GM10248 (cell line): ENCODE measurements around the gene NBPF12.
"Not testable (repeated sequence)": the region's sequence is repeated elsewhere in the genome, so short reads cannot be mapped to it uniquely, and the experiment has no call there.

Source experiments
- CTCF ChIA-PET: fragments of 300-600 bp; sonication (Branson Sonifier 250); formaldehyde crosslinking; extraction: SDS; loops from one replicate; lab custom pipeline; 2021; ENCODE audit warnings: antibody characterized with exemption; lab: Yijun Ruan, JAX
- POLR2A ChIA-PET: fragments of 350-650 bp; sonication (Branson Sonifier 250); formaldehyde crosslinking; extraction: SDS; loops from one replicate; lab custom pipeline; 2020; ENCODE audit warnings: antibody characterized with exemption; lab: Yijun Ruan, JAX
- DNase-seq: peaks from one replicate; pipeline ENCODE4 v3.0.0; 2012; ENCODE audit errors: extremely low spot score
- TF ChIP-seq, protein P1 (sequence below): IDR thresholded peaks from 2 replicates; pipeline ENCODE4 v1.5.1; 2012; ENCODE audit warnings: mild to moderate bottlenecking, low read depth; ENCODE audit errors: extremely low read depth, missing control alignments, control extremely low read depth

NBPF12 gene

DNA sequence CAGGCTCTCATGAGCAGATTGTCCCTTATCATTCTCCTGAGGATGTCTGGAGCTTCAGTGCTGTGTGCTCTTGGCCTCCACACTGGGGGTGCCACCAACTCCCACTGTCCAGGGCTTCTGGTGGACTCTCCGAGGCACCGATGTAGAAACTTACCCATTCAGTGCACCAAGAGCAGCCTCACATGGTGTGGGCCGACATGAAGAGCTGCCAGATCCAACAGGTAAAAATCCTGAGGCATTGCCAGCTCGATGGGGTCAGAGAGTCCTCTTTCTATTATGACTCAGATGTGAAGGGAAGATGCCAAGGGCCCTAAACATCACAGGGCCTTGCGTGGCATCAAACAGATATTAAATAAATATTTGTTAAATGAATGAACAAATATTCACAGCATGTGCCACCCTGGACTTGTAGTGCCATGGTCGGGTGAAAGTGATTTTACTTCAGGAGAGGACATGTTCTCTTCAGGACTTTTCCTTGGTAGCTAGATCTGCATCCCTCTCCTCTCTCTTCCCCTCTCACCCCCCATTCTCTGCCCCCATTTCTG is 5.3 kb downstream of the NBPF12 start:
- CTCF ChIA-PET, DNase-seq: not testable (repeated sequence)
- POLR2A ChIA-PET = interaction anchor here (0.6 kb wide), 1 partner anchor 22 kb away, joined by 10 read pairs; no protein-coding TSS in a partner anchor

DNA sequence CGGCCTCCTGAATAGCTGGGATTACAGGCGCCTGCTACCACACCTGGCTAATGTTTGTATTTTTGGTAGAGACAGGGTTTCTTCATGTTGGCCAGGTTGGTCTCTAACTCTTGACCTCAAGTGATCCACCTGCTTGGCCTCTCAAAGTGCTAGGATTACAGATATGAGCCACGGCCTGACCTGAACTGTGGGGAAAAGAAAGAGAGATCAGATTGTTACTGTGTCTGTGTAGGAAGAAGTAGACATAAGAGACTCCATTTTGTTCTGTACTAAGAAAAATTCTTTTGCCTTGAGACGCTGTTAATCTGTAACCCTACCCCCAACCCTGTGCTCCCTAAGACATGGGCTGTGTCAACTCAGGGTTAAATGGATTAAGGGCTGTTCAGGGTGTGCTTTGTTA is 10.0 kb downstream of the NBPF12 start:
- POLR2A ChIA-PET, CTCF ChIA-PET, DNase-seq: not testable (repeated sequence)

DNA sequence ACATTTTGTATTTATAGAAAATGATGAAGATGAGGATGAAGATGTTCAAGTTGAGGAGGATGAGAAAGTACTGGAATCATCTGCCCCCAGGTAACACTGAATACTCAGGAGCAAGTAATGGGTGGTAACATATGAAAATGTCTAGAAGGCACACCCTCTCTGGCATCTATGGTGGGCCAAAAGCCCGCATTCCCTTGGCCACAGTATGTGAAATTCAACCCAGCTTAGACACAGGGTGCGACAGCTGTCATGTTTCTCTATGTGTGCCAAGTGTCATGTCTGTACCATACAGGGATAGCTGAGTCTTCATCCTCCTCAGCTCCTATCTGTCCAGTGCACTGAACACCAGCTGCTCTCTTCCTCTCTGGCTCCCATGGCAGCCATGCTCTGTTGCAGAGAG is 26.2 kb downstream of the NBPF12 start:
- DNase-seq, CTCF ChIA-PET, POLR2A ChIA-PET: not testable (repeated sequence)

DNA sequence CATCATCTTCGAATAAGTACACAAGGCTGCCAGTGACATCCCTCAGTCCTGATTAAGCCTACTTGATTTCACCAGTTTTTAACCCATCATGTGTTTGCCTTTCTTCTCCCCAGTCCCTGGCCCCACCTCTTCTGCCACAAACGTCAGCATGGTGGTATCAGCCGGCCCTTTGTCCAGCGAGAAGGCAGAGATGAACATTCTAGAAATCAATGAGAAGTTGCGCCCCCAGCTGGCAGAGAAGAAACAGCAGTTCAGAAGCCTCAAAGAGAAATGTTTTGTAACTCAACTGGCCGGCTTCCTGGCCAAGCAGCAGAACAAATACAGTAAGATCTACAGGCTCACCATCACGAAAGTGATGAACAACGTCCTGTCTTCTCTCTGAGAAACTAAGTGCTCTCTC is 28.2 kb downstream of the NBPF12 start:
- not testable (repeated sequence) for DNase-seq
- POLR2A ChIA-PET = interaction anchor here (0.7 kb wide), 1 partner anchor 23 kb away, joined by 10 read pairs; no protein-coding TSS in a partner anchor
- CTCF ChIA-PET = interaction anchor here (0.7 kb wide), 1 partner anchor 53 kb away, joined by 3 read pairs; no protein-coding TSS in a partner anchor

DNA sequence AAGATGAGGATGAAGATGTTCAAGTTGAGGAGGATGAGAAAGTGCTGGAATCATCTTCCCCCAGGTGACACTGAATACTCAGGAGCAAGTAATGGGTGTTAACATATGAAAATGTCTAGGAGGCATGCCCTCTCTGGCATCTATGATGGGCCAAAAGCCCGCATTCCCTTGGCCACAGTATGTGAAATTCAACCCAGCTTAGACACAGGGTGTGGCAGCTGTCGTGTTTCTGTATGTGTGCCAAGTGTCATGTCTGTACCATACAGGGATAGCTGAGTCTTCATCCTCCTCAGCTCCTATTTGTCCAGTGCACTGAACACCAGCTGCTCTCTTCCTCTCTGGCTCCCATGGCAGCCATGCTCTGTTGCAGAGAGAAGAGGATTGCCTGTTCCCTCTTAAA is 32.5 kb downstream of the NBPF12 start:
- POLR2A ChIA-PET, DNase-seq, CTCF ChIA-PET: not testable (repeated sequence)

DNA sequence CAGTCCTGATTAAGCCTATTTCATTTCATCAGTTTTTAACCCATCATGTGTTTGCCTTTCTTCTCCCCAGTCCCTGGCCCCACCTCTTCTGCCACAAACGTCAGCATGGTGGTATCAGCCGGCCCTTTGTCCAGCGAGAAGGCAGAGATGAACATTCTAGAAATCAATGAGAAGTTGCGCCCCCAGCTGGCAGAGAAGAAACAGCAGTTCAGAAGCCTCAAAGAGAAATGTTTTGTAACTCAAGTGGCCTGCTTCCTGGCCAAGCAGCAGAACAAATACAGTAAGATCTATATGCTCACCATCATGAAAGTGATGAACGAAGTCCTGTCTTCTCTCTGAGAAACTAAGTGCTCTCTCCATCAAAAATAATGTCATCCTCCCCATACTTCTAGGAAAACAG is 34.6 kb downstream of the NBPF12 start:
- CTCF ChIA-PET, POLR2A ChIA-PET: not testable (repeated sequence)

DNA sequence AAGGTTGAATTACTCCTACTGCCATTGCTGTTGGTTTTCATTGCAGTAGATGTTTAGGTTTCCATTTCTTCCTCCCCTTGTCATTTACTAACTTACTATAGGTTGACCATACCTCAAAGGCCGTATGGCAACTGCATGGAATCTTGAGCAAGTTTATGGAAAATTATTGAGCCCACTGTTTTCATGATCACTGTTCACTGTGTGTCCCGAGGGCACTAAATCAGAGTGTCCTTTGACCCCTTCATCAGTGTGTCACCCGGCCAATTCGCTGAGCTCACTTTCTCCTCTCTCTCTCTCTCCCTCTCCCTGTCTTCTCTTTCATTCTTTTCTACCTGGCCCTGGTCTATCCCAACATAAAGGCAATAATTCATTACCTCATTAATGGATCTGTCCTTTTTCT is 47.7 kb downstream of the NBPF12 start:
- DNase-seq, CTCF ChIA-PET, POLR2A ChIA-PET: not testable (repeated sequence)

More for the DNA sequence above, 34.6 kb downstream of the NBPF12 start:
- not testable (repeated sequence) for DNase-seq

DNA sequence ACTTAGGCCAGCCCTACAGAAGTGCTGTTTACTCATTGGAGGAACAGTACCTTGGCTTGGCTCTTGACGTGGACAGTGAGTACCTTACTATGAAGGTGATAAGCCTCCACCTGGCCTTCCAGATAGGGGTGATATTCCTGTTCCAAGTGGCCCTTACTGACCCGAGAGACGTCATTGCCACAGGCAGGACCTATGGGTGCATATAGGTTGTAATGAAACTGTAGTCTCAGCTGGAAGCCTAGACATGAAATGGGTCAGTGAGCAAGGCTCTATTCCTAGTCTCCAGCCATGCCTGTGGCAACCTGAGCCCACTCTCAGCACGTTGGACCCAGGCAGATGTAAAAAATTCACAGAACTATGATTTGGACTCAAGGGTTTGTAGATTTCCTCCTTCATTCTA is 48.3 kb downstream of the NBPF12 start:
- CTCF ChIA-PET, POLR2A ChIA-PET, DNase-seq: not testable (repeated sequence)

DNA sequence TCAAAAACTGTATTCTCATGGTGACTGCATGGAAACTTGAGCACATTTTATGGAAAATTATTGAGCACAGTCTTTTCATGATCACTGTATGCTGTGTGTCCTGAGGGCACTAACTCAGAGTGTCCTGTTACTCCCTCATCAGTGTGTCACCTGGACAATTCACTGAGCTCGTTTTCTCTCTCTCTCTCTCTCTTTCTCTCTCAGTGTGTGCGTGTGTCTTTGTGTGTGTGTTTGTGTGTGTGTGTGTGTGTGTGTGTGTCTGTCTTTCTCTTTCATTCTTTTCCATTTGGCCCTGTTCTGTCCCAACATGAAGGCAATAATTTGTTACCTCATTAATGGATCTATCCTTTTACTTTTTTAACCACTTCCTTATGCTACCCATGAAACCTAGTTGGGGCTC is 49.4 kb downstream of the NBPF12 start:
- DNase-seq, CTCF ChIA-PET, POLR2A ChIA-PET: not testable (repeated sequence)

DNA sequence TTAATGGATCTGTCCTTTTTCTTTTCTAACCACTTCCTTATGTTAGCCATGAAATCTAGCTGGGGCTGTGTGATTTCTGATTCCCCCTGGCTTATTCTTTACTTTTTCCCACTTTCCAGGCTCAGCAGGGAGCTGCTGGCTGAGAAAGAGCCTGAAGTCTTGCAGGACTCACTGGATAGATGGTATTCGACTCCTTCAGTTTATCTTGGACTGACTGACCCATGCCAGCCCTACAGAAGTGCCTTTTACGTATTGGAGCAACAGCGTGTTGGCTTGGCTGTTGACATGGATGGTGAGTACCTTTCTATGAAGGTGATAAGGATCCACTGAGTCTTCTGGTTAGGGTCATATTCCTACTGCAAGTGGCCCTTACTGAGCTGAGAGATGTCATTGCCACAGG is 51.3 kb downstream of the NBPF12 start:
- DNase-seq, POLR2A ChIA-PET, CTCF ChIA-PET: not testable (repeated sequence)

DNA sequence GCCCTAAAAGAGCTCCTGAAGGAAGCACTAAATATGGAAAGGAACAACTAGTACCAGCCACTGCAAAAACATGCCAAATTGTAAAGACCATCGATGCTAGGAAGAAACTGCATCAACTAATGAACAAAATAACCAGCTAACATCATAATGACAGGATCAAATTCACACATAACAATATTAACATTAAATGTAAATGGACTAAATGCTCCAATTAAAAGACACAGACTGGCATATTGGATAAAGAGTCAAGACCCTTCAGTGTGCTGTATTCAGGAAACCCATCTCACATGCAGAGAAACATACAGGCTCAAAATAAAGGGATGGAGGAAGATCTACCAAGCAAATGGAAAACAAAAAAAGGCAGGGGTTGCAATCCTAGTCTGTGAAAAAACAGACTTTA is 70.4 kb downstream of the NBPF12 start:
- CTCF ChIA-PET, POLR2A ChIA-PET, DNase-seq: not testable (repeated sequence)

DNA sequence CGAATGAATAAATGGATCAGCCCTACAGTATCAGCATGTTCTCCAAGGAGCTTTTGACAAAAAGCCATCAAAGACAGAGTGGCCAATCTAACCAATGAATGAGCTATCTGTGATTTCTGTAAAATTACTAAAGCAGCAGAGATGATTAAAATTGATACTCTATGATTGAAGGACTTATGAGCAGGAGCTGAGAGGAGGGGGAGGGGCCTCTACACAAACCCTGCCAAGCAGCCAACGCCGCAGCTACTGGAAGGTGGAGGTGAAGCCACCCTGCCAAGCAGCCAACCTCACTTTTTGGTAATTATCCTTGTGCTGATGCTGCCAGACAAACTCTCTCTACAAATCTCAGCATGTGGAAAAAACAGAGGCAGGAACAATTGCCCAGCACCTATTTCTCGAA is 88.9 kb downstream of the NBPF12 start:
- CTCF ChIA-PET, POLR2A ChIA-PET: not testable (repeated sequence)

DNA sequence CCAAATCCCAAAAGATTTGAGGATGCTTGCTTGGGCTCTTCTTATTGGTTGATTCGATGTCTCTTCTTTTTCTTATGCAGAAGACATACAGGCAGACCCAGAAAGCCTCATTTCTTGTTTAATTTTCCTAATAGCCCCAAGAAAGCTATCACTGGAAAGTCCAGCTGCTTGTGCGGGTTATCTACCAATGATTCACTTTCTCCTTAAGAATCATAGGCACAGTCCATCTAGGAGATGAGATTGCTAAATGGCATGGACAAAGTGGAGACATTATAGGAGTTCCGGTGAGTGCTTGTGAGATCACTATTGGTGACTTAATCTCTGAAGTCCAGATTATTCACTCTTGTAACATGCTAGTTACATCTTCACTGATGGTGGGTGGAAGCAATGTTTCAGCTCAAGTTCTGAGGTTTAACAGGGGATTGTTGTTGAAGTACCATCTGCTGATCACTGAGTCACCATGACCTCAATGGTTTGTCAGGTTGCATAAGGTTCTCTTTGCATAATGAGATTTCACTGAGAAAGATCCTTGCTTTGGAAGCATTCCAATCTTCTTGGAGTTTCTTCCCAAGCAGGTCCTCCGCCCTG is 92.0 kb downstream of the NBPF12 start:
- CTCF ChIA-PET, POLR2A ChIA-PET, DNase-seq: not testable (repeated sequence)

More for the DNA sequence above, 88.9 kb downstream of the NBPF12 start:
- not testable (repeated sequence) for DNase-seq

DNA sequence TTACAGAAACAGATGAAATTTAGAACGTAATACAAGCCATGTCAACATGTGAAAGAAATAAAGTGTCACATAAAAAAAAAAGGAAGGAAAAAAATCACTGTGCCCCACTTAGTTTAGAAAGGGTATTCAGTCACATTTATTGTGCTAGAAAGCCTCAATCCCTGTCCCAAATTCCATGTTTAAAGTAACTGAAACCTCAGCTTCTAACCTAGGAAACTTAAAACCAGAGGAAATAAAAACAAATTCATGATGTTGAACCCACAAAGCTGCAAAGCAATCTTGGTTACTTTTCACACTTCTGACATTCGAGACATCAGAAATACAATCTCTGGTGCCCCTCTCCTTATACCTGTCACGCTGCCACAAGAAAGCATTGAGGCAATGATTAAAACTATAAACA is 101.8 kb downstream of the NBPF12 start:
- CTCF ChIA-PET = no interaction called here
- no peak for DNase-seq
- POLR2A ChIA-PET = no interaction called here
- TF ChIP-seq, protein P1, sequence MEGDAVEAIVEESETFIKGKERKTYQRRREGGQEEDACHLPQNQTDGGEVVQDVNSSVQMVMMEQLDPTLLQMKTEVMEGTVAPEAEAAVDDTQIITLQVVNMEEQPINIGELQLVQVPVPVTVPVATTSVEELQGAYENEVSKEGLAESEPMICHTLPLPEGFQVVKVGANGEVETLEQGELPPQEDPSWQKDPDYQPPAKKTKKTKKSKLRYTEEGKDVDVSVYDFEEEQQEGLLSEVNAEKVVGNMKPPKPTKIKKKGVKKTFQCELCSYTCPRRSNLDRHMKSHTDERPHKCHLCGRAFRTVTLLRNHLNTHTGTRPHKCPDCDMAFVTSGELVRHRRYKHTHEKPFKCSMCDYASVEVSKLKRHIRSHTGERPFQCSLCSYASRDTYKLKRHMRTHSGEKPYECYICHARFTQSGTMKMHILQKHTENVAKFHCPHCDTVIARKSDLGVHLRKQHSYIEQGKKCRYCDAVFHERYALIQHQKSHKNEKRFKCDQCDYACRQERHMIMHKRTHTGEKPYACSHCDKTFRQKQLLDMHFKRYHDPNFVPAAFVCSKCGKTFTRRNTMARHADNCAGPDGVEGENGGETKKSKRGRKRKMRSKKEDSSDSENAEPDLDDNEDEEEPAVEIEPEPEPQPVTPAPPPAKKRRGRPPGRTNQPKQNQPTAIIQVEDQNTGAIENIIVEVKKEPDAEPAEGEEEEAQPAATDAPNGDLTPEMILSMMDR = no peak

DNA sequence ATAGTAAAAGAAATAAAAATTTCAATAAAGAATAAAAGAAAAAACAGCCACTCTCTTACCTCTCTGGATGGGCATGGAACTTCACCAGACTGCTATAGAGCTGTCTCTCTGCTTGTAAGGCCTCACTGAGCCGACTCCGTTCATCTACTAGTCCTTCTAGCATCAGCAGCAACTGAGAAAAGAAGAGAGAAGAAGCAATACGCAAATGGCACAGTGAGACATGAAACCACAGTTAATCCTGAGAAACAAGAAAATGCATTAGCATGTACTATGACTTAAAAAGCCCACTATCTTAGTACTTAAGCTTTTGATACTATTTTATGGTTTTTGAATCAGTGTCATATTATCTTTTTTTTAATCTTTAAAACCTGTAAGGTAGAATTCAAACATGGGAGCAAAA is 104.8 kb downstream of the NBPF12 start:
- POLR2A ChIA-PET, DNase-seq: not testable (repeated sequence)
- CTCF ChIA-PET = interaction anchor here (0.7 to 2.1 kb wide), 2 partner anchors 11 to 199 kb away, joined by 3 to 4 read pairs; partner anchors contain the start of gene CHD1L

DNA sequence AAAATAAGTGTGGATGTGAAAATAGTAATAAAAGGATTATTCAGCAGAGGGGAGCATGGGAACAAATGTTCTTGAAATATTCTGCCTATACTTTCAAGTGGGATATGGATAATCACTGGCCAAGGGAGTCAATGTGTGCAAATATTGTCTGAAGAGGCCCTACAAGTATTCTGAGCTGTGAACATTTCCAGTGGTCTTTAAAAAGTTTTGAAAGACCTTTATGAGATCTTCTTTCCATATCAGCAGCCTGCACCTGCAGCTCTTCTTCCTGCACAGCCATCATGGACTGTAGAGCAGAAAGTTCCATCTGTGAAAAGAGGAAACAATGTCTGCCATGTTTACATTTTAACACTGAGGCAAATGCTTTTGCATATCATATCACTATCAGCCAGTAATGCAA is 106.4 kb downstream of the NBPF12 start:
- DNase-seq, POLR2A ChIA-PET: not testable (repeated sequence)
- CTCF ChIA-PET = interaction anchor here (2.0 kb wide), 1 partner anchor 12 kb away, joined by 6 read pairs; no protein-coding TSS in a partner anchor
